Endometrium (tissue), 2 donors: Measurements from ENCODE around the gene BST1.

Experiments used
- FAIRE-seq: peaks from 2 replicates; lab custom pipeline; 2012; peaks lifted over from hg19 to GRCh38; lab: Jason Lieb, UNC
- donor health status: control.
- donor health status: control.

The BST1 gene

DNA sequence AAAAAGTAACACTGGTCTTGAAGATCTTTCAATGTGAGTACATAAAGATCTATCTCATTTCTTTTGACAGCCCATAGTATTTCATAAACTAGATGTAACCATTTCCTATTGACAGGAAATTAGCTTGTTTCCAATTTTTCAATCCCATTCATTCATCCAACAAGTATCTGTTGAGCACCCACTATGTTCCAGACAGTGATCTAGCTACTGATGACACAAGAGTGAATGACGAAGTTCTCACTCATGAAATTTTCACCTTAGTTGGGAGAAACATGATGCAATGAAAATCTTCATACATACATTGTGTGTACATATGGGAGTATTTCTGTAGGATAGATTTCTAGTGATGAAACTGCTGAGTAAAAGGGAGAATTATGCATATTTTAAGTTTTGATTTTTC lies 76.9 kb downstream of the BST1 start:
- FAIRE-seq, result no peak

DNA sequence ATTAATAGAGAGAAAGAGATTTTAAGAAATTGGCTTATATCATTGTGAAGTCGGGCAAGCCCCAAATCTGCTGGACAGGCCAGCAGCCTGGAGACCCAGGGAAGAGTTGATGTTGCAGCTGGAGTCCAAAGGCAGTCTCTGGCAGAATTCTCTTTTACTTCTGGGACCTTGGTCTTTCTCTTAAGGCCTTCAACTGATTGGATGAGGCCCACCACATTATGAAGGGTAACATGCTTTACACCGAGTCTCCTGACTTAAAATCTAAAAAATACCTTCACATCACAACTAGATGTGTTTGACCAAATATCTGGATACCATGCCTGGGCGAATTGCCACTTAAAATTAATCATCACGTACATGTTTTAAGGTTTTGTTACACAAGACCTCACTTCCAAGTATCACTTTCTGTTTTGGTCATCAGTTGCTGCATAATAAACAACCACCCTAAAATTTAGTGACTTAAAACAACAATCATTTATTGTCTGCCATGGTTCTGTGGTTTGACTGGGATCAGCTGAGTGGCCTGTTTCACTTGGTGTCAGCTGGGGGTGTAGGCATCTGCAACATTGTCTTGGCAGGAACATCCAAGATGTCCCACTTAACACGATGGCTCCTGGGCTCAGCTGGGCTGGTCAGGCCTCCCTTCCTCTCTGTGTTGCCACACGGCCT lies 78.7 kb downstream of the BST1 start:
- FAIRE-seq, result no peak
